HepG2 (cell line): ENCODE data around the gene SPAG4. TPM values are rescaled to one million over a fixed set of nuclear protein-coding genes. Genes with fewer than 3 reads are reported as not detected.

Experiments used
- BCL6 ChIP-seq: IDR thresholded peaks from 2 replicates; pipeline ENCODE4 v1.6.1; 2016; ENCODE audit warnings: missing genetic modification reagents, missing compliant biosample characterization
- FLYWCH1 ChIP-seq: sonication (generic); formaldehyde crosslinking; IDR thresholded peaks from 2 replicates; pipeline ENCODE4 v1.8.1; 2023; ENCODE audit warnings: mild to moderate bottlenecking, missing genetic modification reagents
- GPN1 ChIP-seq: sonication (generic); formaldehyde crosslinking; IDR thresholded peaks from 2 replicates; pipeline ENCODE4 v1.5.1; 2020; ENCODE audit warnings: missing genetic modification reagents, borderline replicate concordance
- PAWR ChIP-seq: sonication (generic); formaldehyde crosslinking; IDR thresholded peaks from 2 replicates; pipeline ENCODE4 v1.4.0; 2020; ENCODE audit warnings: missing genetic modification reagents, mild to moderate bottlenecking, borderline replicate concordance
- PRMT3 ChIP-seq: sonication (generic); formaldehyde crosslinking; IDR thresholded peaks from 2 replicates; pipeline ENCODE4 v1.8.1; 2022; ENCODE audit warnings: low read depth, mild to moderate bottlenecking, moderate library complexity, missing genetic modification reagents, borderline replicate concordance
- REPIN1 ChIP-seq: sonication (generic); formaldehyde crosslinking; IDR thresholded peaks from 2 replicates; pipeline ENCODE4 v1.8.0; 2022; ENCODE audit warnings: missing genetic modification reagents, low read depth, mild to moderate bottlenecking, borderline replicate concordance
- RXRA ChIP-seq: sonication (generic); formaldehyde crosslinking; IDR thresholded peaks from 2 replicates; pipeline ENCODE4 v1.5.1; 2020; ENCODE audit warnings: missing genetic modification reagents
- ZFX ChIP-seq: sonication (generic); formaldehyde crosslinking; IDR thresholded peaks from 2 replicates; pipeline ENCODE4 v1.4.0; 2020; ENCODE audit warnings: mild to moderate bottlenecking, low read depth, missing genetic modification reagents, moderate library complexity
- ZNF263 ChIP-seq: sonication (generic); formaldehyde crosslinking; IDR thresholded peaks from 2 replicates; pipeline ENCODE4 v1.4.0; 2020; ENCODE audit warnings: missing genetic modification reagents
- ZNF564 ChIP-seq: sonication (generic); formaldehyde crosslinking; IDR thresholded peaks from 2 replicates; pipeline ENCODE4 v1.8.1; 2023; ENCODE audit warnings: mild to moderate bottlenecking, missing genetic modification reagents
- ZNF724P ChIP-seq: sonication (generic); formaldehyde crosslinking; IDR thresholded peaks from 2 replicates; pipeline ENCODE4 v1.8.0; 2022; ENCODE audit warnings: missing genetic modification reagents, borderline replicate concordance
- ZNF83 ChIP-seq: sonication (generic); formaldehyde crosslinking; IDR thresholded peaks from 2 replicates; pipeline ENCODE4 v1.4.0; 2020; ENCODE audit warnings: missing genetic modification reagents, mild to moderate bottlenecking, borderline replicate concordance
- polyA plus RNA-seq, 8 experiments: library from polyadenylated mRNA; depleted of rRNA in 3 of 8; stranded (reverse) in 7 of 8; unstranded in 1 of 8; fragments of >200 nt; fragmentation: Illumina TruSeq in 4 of 8; extraction: Trizol in 4 of 8; gene quantifications; 2 replicates each; pipeline versions ENCODE4 v1.2.1 to v1.2.3, GENCODE V29; 2011 to 2016; ENCODE audit warnings: low read depth in 4 of 8, missing spikeins in 1 of 8, mixed read lengths in 1 of 8; ENCODE audit not compliant: insufficient read depth in 1 of 8
- total RNA-seq, 5 experiments: library from RNA; depleted of rRNA; stranded (reverse); fragments of >200 nt; fragmentation: Illumina TruSeq; extraction: Trizol; gene quantifications; 2 replicates each; pipeline ENCODE4 v1.2.3, GENCODE V29; 2016; ENCODE audit warnings: low read depth in 1 of 5
- TF ChIP-seq, protein P1 (sequence below): sonication (generic); formaldehyde crosslinking; conservative IDR thresholded peaks from 2 replicates; pipeline ENCODE4 v1.4.0; 2020; ENCODE audit warnings: missing genetic modification reagents
- TF ChIP-seq, protein P2 (sequence below): sonication (generic); formaldehyde crosslinking; IDR thresholded peaks from 2 replicates; pipeline ENCODE4 v1.4.0; 2020; ENCODE audit warnings: missing genetic modification reagents, borderline replicate concordance
- TF ChIP-seq, protein P3 (sequence below): sonication (generic); formaldehyde crosslinking; IDR thresholded peaks from 2 replicates; pipeline ENCODE4 v1.8.0; 2023; ENCODE audit warnings: mild to moderate bottlenecking, missing genetic modification reagents
- TF ChIP-seq, protein P4 (sequence below): IDR thresholded peaks from 2 replicates; pipeline ENCODE4 v1.6.1; 2016; ENCODE audit warnings: low read depth, missing genetic modification reagents, missing compliant biosample characterization
- TF ChIP-seq, protein P5 (sequence below): sonication (generic); formaldehyde crosslinking; conservative IDR thresholded peaks from 2 replicates; pipeline ENCODE4 v1.8.0; 2022; ENCODE audit warnings: missing genetic modification reagents

The SPAG4 gene
- total and polyA plus RNA-seq, 2 of the 13 experiments (the other 11 are each of a cell fraction or from before 2014, with no cell fraction given) = 5.8 to 137 TPM

DNA sequence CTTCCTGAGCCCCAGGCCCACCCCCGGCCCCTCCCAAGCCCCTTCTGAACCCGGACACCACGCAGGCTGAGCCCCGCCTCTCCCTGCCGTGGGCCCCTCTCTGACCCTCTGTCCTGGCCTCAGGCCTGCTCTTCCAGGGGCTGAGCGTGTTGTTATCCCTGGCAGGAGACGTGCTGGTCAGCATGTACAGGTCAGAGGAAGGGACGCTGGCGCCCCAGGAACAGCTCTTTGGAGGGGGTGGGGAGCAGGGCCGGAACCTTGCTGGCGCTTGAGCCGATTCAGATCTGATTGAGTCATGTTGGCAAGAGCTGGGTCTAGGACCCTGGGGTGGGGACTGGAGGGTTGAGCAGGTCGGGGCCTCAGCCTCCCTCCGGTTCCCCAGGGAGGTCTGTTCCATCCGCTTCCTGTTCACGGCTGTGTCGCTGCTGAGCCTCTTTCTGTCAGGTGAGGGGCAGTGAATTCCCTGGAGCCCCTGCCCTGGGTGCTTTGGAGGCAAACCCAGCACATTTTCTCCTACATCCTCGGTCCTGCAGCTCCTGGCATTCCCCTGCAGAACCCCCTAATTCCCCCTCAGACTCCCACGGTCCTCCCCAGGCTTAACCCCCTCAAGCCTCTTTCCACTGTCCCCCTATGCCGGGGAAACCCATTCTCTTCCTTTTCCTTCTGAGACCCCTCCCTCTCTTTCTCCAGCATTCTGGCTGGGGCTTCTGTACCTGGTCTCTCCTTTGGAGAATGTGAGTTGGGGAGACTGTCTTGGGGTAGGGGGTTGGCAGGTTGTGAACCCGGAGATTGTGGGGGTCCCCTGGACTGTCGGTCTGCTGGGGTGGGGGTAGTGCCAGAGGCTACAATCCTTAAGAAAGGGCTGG is 2.0 kb downstream of the SPAG4 start (continued):
- TF ChIP-seq ZNF724P (CRISPR knock-in tag) (no peak), PRMT3 (CRISPR knock-in tag) (0 out of 2 replicates have a peak, but pooled peaks have one; percentile 28), PAWR (CRISPR knock-in tag) (no peak; the same call in 1 of the 2 replicates), ZNF564 (CRISPR knock-in tag) (peak; percentile 71), BCL6 (CRISPR knock-in tag) (no peak), GPN1 (CRISPR knock-in tag) (no peak), ZFX (CRISPR knock-in tag) (peak; percentile 97), ZNF83 (CRISPR knock-in tag) (peak; percentile 96), RXRA (CRISPR knock-in tag) (peak; percentile 81; the same call in 1 of the 2 replicates), FLYWCH1 (CRISPR knock-in tag) (peak; percentile 72; the same call in 1 of the 2 replicates), ZNF263 (CRISPR knock-in tag) (no peak), REPIN1 (peak; percentile 42; the same call in 1 of the 2 replicates)
- TF ChIP-seq, protein P1, sequence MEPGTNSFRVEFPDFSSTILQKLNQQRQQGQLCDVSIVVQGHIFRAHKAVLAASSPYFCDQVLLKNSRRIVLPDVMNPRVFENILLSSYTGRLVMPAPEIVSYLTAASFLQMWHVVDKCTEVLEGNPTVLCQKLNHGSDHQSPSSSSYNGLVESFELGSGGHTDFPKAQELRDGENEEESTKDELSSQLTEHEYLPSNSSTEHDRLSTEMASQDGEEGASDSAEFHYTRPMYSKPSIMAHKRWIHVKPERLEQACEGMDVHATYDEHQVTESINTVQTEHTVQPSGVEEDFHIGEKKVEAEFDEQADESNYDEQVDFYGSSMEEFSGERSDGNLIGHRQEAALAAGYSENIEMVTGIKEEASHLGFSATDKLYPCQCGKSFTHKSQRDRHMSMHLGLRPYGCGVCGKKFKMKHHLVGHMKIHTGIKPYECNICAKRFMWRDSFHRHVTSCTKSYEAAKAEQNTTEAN (CRISPR knock-in tag) = no peak
- TF ChIP-seq, protein P2, sequence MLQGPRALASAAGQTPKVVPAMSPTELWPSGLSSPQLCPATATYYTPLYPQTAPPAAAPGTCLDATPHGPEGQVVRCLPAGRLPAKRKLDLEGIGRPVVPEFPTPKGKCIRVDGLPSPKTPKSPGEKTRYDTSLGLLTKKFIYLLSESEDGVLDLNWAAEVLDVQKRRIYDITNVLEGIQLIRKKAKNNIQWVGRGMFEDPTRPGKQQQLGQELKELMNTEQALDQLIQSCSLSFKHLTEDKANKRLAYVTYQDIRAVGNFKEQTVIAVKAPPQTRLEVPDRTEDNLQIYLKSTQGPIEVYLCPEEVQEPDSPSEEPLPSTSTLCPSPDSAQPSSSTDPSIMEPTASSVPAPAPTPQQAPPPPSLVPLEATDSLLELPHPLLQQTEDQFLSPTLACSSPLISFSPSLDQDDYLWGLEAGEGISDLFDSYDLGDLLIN (CRISPR knock-in tag) = peak; percentile 18; the same call in 1 of the 2 replicates
- TF ChIP-seq, protein P3, sequence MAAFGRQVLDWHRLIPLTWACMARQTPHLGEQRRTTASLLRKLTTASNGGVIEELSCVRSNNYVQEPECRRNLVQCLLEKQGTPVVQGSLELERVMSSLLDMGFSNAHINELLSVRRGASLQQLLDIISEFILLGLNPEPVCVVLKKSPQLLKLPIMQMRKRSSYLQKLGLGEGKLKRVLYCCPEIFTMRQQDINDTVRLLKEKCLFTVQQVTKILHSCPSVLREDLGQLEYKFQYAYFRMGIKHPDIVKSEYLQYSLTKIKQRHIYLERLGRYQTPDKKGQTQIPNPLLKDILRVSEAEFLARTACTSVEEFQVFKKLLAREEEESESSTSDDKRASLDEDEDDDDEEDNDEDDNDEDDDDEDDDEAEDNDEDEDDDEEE (CRISPR knock-in tag) = 0 out of 2 replicates have a peak, but pooled peaks have one; percentile 27
- TF ChIP-seq, protein P4, sequence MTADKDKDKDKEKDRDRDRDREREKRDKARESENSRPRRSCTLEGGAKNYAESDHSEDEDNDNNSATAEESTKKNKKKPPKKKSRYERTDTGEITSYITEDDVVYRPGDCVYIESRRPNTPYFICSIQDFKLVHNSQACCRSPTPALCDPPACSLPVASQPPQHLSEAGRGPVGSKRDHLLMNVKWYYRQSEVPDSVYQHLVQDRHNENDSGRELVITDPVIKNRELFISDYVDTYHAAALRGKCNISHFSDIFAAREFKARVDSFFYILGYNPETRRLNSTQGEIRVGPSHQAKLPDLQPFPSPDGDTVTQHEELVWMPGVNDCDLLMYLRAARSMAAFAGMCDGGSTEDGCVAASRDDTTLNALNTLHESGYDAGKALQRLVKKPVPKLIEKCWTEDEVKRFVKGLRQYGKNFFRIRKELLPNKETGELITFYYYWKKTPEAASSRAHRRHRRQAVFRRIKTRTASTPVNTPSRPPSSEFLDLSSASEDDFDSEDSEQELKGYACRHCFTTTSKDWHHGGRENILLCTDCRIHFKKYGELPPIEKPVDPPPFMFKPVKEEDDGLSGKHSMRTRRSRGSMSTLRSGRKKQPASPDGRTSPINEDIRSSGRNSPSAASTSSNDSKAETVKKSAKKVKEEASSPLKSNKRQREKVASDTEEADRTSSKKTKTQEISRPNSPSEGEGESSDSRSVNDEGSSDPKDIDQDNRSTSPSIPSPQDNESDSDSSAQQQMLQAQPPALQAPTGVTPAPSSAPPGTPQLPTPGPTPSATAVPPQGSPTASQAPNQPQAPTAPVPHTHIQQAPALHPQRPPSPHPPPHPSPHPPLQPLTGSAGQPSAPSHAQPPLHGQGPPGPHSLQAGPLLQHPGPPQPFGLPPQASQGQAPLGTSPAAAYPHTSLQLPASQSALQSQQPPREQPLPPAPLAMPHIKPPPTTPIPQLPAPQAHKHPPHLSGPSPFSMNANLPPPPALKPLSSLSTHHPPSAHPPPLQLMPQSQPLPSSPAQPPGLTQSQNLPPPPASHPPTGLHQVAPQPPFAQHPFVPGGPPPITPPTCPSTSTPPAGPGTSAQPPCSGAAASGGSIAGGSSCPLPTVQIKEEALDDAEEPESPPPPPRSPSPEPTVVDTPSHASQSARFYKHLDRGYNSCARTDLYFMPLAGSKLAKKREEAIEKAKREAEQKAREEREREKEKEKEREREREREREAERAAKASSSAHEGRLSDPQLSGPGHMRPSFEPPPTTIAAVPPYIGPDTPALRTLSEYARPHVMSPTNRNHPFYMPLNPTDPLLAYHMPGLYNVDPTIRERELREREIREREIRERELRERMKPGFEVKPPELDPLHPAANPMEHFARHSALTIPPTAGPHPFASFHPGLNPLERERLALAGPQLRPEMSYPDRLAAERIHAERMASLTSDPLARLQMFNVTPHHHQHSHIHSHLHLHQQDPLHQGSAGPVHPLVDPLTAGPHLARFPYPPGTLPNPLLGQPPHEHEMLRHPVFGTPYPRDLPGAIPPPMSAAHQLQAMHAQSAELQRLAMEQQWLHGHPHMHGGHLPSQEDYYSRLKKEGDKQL (CRISPR knock-in tag) = no peak; the same call in 1 of the 2 replicates
- TF ChIP-seq, protein P5, sequence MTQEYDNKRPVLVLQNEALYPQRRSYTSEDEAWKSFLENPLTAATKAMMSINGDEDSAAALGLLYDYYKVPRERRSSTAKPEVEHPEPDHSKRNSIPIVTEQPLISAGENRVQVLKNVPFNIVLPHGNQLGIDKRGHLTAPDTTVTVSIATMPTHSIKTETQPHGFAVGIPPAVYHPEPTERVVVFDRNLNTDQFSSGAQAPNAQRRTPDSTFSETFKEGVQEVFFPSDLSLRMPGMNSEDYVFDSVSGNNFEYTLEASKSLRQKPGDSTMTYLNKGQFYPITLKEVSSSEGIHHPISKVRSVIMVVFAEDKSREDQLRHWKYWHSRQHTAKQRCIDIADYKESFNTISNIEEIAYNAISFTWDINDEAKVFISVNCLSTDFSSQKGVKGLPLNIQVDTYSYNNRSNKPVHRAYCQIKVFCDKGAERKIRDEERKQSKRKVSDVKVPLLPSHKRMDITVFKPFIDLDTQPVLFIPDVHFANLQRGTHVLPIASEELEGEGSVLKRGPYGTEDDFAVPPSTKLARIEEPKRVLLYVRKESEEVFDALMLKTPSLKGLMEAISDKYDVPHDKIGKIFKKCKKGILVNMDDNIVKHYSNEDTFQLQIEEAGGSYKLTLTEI = no peak
